Measurements from ENCODE around the gene SLMAP.

DNA sequence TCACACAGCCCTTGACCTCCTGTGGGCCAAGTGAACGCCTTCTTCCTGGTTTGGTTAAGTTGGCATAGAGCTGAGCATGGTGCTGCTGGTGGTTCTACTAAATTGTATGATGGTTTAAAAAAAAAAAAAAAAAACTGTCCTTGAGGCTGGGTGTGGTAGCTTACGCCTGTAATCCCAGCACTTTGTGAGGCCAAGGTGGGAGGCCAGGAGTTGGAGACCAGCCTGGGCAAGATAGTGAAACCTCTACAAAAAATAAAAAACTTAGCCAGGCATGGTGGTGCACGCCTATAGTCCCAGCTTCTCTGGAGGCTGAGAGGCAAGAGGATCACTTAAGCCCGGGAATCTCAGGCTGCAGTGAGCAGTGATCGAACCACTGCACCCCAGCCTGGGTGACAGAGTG, 193.2 kb downstream of the SLMAP start:
- TF ChIP-seq, protein P1, sequence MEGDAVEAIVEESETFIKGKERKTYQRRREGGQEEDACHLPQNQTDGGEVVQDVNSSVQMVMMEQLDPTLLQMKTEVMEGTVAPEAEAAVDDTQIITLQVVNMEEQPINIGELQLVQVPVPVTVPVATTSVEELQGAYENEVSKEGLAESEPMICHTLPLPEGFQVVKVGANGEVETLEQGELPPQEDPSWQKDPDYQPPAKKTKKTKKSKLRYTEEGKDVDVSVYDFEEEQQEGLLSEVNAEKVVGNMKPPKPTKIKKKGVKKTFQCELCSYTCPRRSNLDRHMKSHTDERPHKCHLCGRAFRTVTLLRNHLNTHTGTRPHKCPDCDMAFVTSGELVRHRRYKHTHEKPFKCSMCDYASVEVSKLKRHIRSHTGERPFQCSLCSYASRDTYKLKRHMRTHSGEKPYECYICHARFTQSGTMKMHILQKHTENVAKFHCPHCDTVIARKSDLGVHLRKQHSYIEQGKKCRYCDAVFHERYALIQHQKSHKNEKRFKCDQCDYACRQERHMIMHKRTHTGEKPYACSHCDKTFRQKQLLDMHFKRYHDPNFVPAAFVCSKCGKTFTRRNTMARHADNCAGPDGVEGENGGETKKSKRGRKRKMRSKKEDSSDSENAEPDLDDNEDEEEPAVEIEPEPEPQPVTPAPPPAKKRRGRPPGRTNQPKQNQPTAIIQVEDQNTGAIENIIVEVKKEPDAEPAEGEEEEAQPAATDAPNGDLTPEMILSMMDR (conservative IDR thresholded peaks at IDR 0.05; ENCODE audit: low read depth, low read length): no peak
- TF ChIP-seq SMC3 (IDR thresholded peaks at IDR 0.05; ENCODE audit: low read depth, low read length) (no peak), POLR2A (IDR thresholded peaks at IDR 0.05; ENCODE audit: low read depth, low read length) (no peak), CEBPB (IDR thresholded peaks at IDR 0.05; ENCODE audit: low read depth, low read length) (no peak), CHD1 (IDR thresholded peaks at IDR 0.05; ENCODE audit: low read depth, low read length) (no peak), RAD21 (IDR thresholded peaks at IDR 0.05; ENCODE audit: low read length) (no peak), RFX5 (IDR thresholded peaks at IDR 0.05; ENCODE audit: low read depth, low read length) (no peak), RCOR1 (IDR thresholded peaks at IDR 0.05; ENCODE audit: insufficient replicate concordance, low read length) (no peak), FOS (IDR thresholded peaks at IDR 0.05; ENCODE audit: low read depth, low read length) (no peak), MAFK (IDR thresholded peaks at IDR 0.05; ENCODE audit: low read depth, low read length) (no peak), MXI1 (IDR thresholded peaks at IDR 0.05; ENCODE audit: borderline replicate concordance, low read depth, low read length) (no peak), NFE2L2 (IDR thresholded peaks at IDR 0.05; ENCODE audit: low read depth, low read length) (no peak)
- TF ChIP-seq, protein P2, sequence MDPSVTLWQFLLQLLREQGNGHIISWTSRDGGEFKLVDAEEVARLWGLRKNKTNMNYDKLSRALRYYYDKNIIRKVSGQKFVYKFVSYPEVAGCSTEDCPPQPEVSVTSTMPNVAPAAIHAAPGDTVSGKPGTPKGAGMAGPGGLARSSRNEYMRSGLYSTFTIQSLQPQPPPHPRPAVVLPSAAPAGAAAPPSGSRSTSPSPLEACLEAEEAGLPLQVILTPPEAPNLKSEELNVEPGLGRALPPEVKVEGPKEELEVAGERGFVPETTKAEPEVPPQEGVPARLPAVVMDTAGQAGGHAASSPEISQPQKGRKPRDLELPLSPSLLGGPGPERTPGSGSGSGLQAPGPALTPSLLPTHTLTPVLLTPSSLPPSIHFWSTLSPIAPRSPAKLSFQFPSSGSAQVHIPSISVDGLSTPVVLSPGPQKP (IDR thresholded peaks at IDR 0.05; ENCODE audit: borderline replicate concordance, low read depth, low read length): no peak
- TF ChIP-seq, protein P3, sequence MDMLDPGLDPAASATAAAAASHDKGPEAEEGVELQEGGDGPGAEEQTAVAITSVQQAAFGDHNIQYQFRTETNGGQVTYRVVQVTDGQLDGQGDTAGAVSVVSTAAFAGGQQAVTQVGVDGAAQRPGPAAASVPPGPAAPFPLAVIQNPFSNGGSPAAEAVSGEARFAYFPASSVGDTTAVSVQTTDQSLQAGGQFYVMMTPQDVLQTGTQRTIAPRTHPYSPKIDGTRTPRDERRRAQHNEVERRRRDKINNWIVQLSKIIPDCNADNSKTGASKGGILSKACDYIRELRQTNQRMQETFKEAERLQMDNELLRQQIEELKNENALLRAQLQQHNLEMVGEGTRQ (IDR thresholded peaks at IDR 0.05; ENCODE audit: low read depth, low read length): no peak
